DOHH2 (cell line): Measurements from ENCODE around the gene MGAT4B.

ENCODE experiments used
- EZH2phosphoT487 ChIP-seq: fragments of 200-600 bp; sonication (generic); IDR thresholded peaks from 2 replicates; pipeline ENCODE4 v1.6.1; 2017; ENCODE audit warnings: borderline replicate concordance, mild to moderate bottlenecking, antibody characterized with exemption, low read length, moderate library complexity, mixed read lengths
- TF ChIP-seq, protein P1 (sequence below): fragments of 200-600 bp; sonication (generic); IDR thresholded peaks from one replicate; pipeline ENCODE4 v1.5.1; 2014; ENCODE audit warnings: antibody characterized with exemption, mild to moderate bottlenecking, low read depth, low read length; ENCODE audit not compliant: poor library complexity, severe bottlenecking

DNA sequence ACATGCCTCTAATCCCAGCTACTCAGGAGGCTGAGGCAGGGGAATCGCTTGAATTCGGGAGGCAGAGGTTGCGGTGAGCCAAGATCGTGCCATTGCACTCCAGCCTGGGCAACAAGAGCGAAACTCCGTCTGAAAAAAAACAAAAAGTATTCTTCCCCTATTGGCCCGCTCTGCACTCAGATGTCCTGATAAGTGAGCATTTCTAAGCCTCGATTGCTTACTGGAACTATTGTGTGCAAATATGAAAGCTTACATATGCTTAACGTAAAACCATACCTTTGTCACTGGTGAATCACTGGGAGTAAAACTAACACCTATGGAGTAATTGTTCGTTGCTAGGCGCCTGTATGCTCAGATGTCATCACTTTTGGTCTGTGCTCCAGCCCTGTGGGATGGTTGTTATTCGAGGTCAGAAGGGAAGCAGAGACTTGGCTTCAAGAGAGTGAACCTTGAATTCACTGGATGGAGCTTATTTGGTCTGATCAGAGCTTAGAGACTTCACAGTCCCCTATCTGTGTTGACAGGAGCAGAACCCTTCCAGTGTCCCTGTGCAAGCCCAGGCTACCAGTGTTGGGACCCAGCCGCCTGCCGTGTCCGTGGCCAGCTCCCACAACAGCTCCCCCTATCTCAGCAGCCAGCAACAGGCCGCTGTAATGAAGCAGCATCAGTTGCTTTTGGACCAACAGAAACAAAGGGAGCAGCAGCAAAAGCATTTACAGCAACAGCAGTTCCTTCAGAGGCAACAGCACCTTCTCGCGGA lies 38.2 kb downstream of the MGAT4B start:
- TF ChIP-seq, protein P1, sequence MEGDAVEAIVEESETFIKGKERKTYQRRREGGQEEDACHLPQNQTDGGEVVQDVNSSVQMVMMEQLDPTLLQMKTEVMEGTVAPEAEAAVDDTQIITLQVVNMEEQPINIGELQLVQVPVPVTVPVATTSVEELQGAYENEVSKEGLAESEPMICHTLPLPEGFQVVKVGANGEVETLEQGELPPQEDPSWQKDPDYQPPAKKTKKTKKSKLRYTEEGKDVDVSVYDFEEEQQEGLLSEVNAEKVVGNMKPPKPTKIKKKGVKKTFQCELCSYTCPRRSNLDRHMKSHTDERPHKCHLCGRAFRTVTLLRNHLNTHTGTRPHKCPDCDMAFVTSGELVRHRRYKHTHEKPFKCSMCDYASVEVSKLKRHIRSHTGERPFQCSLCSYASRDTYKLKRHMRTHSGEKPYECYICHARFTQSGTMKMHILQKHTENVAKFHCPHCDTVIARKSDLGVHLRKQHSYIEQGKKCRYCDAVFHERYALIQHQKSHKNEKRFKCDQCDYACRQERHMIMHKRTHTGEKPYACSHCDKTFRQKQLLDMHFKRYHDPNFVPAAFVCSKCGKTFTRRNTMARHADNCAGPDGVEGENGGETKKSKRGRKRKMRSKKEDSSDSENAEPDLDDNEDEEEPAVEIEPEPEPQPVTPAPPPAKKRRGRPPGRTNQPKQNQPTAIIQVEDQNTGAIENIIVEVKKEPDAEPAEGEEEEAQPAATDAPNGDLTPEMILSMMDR: no peak
- no peak for TF ChIP-seq EZH2phosphoT487
